HG03097 (cell line): ENCODE results near the gene CARD9.
"Not testable (repeated sequence)": the region's sequence is repeated elsewhere in the genome, so short reads cannot be mapped to it uniquely, and the experiment has no call there.

Experiments
- ATAC-seq: cut with Tn5 transposase; IDR thresholded peaks from one replicate; pipeline ENCODE4 v1.9.1; 2021; ENCODE audit not compliant: unreplicated experiment, low FRiP score

CARD9 gene

GRCh38 chr9:136364942-136365774, 8.3 kb downstream of the CARD9 start:
- no peak for ATAC-seq

- ATAC-seq = no peak
Measured at GRCh38 chr9:136363949-136364748, 9.3 kb downstream of the CARD9 start.

GRCh38 chr9:136363106-136363948, 10.1 kb downstream of the CARD9 start, which contains the start of gene DNLZ:
Gene DNLZ (minus strand): TSS chr9:136363744. CDS start chr9:136363714, 30 bp downstream.
- ATAC-seq = peak; percentile 56

- no peak for ATAC-seq
Measured at GRCh38 chr9:136362450-136362784, 11.1 kb downstream of the CARD9 start.

GRCh38 chr9:136361754-136362449, 11.6 kb downstream of the CARD9 start:
- ATAC-seq = no peak

GRCh38 chr9:136361047-136361753, 12.3 kb downstream of the CARD9 start:
- ATAC-seq = no peak

- ATAC-seq = no peak
Measured at GRCh38 chr9:136359774-136360718, 13.4 kb downstream of the CARD9 start.

- no peak for ATAC-seq
Measured at GRCh38 chr9:136358888-136359287, 14.6 kb downstream of the CARD9 start.

GRCh38 chr9:136358016-136358415, 15.5 kb downstream of the CARD9 start:
- ATAC-seq = no peak

- ATAC-seq = no peak
Measured at GRCh38 chr9:136357202-136357725, 16.2 kb downstream of the CARD9 start.

GRCh38 chr9:136355616-136356557, 17.6 kb downstream of the CARD9 start:
- ATAC-seq = no peak

GRCh38 chr9:136354592-136355085, 18.8 kb downstream of the CARD9 start:
- no peak for ATAC-seq

GRCh38 chr9:136353757-136354488, 19.5 kb downstream of the CARD9 start:
- ATAC-seq = no peak

GRCh38 chr9:136353088-136353487, 20.4 kb downstream of the CARD9 start:
- ATAC-seq = no peak

- ATAC-seq = no peak
Measured at GRCh38 chr9:136352682-136353081, 20.8 kb downstream of the CARD9 start.

- ATAC-seq = not testable (repeated sequence)
Measured at GRCh38 chr9:136351868-136352267, 21.6 kb downstream of the CARD9 start.
